ENCODE results near the gene KCNH1.

The KCNH1 gene

DNA sequence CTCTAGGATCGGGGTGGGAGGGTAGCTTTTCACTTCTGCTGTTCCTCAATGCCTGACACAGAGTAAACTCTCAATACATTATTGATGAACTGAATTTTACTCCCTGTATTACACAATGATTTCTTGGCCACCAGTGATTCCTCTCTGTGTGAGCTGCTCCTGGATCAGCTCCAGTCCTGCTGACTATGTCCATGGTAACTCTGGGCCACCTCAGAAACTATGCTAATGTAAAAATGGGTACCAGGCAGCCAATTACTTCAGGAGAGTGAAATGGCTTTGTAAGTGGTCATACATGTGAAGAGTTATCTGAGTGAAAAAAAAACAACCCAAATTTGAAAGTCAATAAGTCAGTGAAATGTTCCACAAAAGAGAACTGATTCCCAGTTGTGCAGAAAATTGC, 311.0 kb downstream of the KCNH1 start:
- TF ChIP-seq MYC (IDR thresholded peaks at IDR 0.05; ENCODE audit: low read depth, low read length), result no peak
- TF ChIP-seq, protein P1, sequence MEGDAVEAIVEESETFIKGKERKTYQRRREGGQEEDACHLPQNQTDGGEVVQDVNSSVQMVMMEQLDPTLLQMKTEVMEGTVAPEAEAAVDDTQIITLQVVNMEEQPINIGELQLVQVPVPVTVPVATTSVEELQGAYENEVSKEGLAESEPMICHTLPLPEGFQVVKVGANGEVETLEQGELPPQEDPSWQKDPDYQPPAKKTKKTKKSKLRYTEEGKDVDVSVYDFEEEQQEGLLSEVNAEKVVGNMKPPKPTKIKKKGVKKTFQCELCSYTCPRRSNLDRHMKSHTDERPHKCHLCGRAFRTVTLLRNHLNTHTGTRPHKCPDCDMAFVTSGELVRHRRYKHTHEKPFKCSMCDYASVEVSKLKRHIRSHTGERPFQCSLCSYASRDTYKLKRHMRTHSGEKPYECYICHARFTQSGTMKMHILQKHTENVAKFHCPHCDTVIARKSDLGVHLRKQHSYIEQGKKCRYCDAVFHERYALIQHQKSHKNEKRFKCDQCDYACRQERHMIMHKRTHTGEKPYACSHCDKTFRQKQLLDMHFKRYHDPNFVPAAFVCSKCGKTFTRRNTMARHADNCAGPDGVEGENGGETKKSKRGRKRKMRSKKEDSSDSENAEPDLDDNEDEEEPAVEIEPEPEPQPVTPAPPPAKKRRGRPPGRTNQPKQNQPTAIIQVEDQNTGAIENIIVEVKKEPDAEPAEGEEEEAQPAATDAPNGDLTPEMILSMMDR (IDR thresholded peaks at IDR 0.05; ENCODE audit: low read depth, low read length), result no peak
- no peak overlapping the region for H3K4me3 ChIP-seq (ENCODE audit: low read depth, low read length)
- DNase-seq (ENCODE audit: low read depth), result no peak

DNA sequence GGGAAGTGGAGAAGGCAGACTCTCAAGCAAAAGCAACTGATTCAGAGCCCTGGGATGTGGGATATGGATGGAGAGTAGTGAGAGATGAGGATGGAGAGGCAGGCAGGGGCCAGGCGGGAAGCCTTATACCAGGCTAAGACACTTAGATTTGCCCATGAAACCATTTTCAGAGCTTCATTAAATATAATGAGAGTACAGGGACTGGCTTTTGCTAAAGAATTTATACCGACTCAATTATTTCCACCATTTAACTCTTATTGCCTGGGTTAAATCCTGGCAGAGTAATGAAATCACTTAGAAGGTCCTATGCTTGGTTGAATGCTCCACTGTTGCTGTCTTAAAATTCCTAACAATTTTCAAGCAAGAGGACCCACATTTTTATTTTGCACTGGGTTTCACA, 311.7 kb downstream of the KCNH1 start:
- no peak for DNase-seq (ENCODE audit: low read depth)
- H3K4me3 ChIP-seq (ENCODE audit: low read depth, low read length), result no peak overlapping the region
- no peak for TF ChIP-seq MYC (IDR thresholded peaks at IDR 0.05; ENCODE audit: low read depth, low read length)
- no peak for TF ChIP-seq POLR2A (IDR thresholded peaks at IDR 0.05; ENCODE audit: extremely low read depth, insufficient read length)
- TF ChIP-seq, protein P1 (IDR thresholded peaks at IDR 0.05; ENCODE audit: low read depth, low read length), result no peak
- TF ChIP-seq, protein P2, sequence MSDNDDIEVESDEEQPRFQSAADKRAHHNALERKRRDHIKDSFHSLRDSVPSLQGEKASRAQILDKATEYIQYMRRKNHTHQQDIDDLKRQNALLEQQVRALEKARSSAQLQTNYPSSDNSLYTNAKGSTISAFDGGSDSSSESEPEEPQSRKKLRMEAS (IDR thresholded peaks at IDR 0.05; ENCODE audit: low read depth, low read length), result no peak

DNA sequence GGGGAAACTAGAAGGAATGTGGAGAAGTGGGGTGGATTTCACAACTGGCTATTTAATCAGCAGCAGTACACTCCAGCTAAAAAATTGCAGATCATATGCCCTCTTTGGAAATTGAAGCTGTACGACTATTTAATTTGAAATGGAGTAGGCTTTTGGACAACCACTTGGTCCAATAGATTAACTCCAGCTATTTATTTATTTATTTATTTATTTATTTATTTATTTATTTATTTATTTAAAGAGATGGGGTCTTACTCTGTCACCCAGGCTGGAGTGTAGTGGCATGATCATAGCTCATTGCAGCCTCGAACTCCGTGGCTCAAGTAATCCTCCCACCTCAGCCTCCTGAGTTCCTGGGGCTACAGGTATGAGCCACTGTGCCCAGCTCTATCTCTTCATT, 312.3 kb downstream of the KCNH1 start:
- no peak for DNase-seq (ENCODE audit: low read depth)
- H3K4me3 ChIP-seq (ENCODE audit: low read depth, low read length), result no peak overlapping the region
- TF ChIP-seq, protein P1 (IDR thresholded peaks at IDR 0.05; ENCODE audit: low read depth, low read length), result no peak
- TF ChIP-seq POLR2A (IDR thresholded peaks at IDR 0.05; ENCODE audit: extremely low read depth, insufficient read length) (no peak), MYC (IDR thresholded peaks at IDR 0.05; ENCODE audit: low read depth, low read length) (no peak)
- TF ChIP-seq, protein P2 (IDR thresholded peaks at IDR 0.05; ENCODE audit: low read depth, low read length), result no peak

DNA sequence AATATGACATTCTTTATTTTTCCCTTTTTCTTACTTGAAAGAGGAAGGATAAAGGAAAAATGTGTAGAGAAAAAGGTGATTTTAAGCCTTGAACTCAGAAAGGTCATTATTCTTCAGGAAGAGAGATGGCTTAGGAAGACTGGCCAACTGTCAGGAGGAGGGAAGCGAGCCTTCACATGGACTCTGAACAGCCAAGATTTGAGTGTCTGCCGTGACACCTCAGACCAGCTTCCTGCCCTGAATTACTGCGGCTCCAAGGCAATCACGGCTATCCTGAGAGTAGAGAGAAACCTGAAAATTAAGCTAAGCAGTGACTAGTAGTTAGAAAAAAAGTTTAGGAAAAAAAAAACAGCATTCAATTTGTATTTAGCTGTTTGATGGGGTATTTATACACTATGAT, 314.7 kb downstream of the KCNH1 start:
- no peak overlapping the region for H3K4me3 ChIP-seq (ENCODE audit: low read depth, low read length)
- TF ChIP-seq MYC (IDR thresholded peaks at IDR 0.05; ENCODE audit: low read depth, low read length) (no peak), POLR2A (IDR thresholded peaks at IDR 0.05; ENCODE audit: extremely low read depth, insufficient read length) (no peak)
- TF ChIP-seq, protein P1 (IDR thresholded peaks at IDR 0.05; ENCODE audit: low read depth, low read length), result no peak
- TF ChIP-seq, protein P2 (IDR thresholded peaks at IDR 0.05; ENCODE audit: low read depth, low read length), result no peak
- no peak for DNase-seq (ENCODE audit: low read depth)

DNA sequence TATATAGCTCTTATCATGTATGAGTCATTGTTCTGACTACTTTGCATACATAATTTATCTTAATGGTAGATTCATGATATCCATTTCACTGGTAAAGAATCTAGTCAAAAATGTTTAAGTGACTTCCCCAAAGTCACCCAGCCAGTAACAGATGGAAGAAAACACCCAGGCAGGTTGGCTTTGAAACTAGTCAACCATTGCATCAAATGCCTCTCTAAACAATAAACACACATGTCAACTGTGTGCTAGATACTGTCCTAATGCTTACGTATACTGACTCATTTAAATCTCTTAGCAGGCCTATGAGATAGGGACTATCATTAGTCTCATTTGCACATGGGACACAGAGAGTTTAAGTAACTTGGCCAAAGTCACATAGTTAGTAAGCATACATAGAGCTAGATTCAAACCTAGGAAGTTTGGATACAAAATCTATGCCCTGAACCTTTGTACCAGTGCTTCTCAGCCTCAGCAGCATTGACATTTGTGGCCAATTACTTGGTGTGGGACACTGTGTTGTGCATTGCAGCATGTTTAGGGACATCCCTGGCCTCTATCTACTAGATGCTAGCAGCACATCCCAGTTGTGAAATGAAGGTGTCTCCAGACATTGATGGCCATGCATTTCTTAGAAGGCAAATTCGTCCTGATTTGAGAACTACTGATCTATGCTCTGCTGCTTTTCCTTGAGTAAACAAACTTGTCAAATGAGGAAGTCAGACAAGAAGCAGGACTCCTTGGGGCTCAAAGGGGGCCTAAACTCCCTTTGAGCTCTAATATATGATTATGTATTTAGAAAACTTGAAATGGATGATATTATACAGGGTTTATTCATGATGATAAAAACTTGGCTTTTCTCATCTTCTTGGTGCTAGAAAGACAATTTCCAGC, 316.3 kb downstream of the KCNH1 start:
- no peak overlapping the region for H3K4me3 ChIP-seq (ENCODE audit: low read depth, low read length)
- no peak for DNase-seq (ENCODE audit: low read depth)
- TF ChIP-seq, protein P2 (IDR thresholded peaks at IDR 0.05; ENCODE audit: low read depth, low read length), result no peak

DNA sequence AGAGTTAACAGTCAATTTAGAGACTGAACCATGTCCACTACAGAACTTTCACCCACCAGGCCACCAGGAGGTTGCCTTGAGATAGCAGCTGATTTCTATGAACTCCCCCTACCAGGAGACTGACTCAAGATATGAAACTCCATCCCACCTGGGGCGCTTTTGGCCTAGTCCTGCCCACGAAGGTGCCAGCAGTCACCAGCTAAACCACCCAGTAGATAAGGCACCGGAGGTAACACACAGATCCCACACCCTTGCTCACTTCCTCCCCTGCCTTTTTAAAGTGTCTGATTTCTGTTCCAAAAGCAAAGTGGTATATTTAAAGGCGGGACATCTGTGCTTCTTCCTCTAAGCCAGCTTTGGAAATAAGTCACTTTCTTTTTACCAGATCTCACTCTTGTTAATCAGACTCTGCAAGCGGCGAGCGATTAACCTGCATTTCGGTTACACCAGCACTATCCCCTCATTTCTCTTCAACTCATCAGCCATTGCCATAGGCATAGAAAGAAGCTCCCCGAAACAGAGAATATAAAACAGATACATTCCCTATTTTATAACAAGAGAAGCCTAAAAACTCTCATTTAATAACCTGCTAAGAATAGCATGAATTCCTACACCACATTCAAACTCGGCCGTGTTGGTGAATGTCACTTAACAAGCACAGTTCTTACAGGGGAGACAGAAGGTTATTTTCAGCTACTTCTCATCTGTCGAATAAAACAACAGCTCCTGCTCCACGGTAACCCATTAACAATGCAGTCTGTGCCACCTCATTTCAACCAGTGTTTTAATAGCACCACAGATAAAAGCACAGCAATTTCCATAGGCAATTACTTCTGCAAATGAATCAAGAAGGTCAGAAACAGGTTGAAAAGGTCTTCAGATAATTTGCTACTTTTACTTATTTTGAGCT, 318.1 kb downstream of the KCNH1 start:
- TF ChIP-seq MYC (IDR thresholded peaks at IDR 0.05; ENCODE audit: low read depth, low read length) (no peak), POLR2A (IDR thresholded peaks at IDR 0.05; ENCODE audit: extremely low read depth, insufficient read length) (no peak)
- TF ChIP-seq, protein P1 (IDR thresholded peaks at IDR 0.05; ENCODE audit: low read depth, low read length), result no peak
- TF ChIP-seq, protein P2 (IDR thresholded peaks at IDR 0.05; ENCODE audit: low read depth, low read length), result no peak
- no peak overlapping the region for H3K4me3 ChIP-seq (ENCODE audit: low read depth, low read length)
- no peak for DNase-seq (ENCODE audit: low read depth)
